Activated CD8-positive, alpha-beta memory T cell treated with anti-CD3 and anti-CD28 coated beads for 36 hours (primary cell): ENCODE data around the gene UFSP2. TPM values are rescaled to one million over a fixed set of nuclear protein-coding genes. Genes with fewer than 3 reads are reported as not detected.
"Not testable (repeated sequence)": the region's sequence is repeated elsewhere in the genome, so short reads cannot be mapped to it uniquely, and the experiment has no call there.

Source experiments
- CTCF ChIA-PET: fragments of 350-600 bp; sonication (Branson Sonifier 250); formaldehyde crosslinking; loops from one replicate; lab custom pipeline; 2021; ENCODE audit warnings: antibody characterized with exemption; lab: Charles Lee
- POLR2A ChIA-PET: fragments of 350-600 bp; sonication (Branson Sonifier 250); formaldehyde crosslinking; loops from one replicate; lab custom pipeline; 2021; ENCODE audit warnings: antibody characterized with exemption; lab: Charles Lee
- total RNA-seq, 2 experiments: library from RNA; stranded (reverse); gene quantifications; one replicate each; pipeline ENCODE4 v1.2.3, GENCODE V29; 2021

Gene UFSP2
- total RNA-seq, 2 experiments from 2014 or later = 18.3 to 20.0 TPM

GRCh38 chr4:185364886-185365285, 60.9 kb downstream of the UFSP2 start:
- ChIA-PET CTCF (no interaction called here), POLR2A (no interaction called here)

- ChIA-PET POLR2A (no interaction called here), CTCF (no interaction called here)
Observed at GRCh38 chr4:185363251-185363650, 62.5 kb downstream of the UFSP2 start.

GRCh38 chr4:185362570-185362969, 63.2 kb downstream of the UFSP2 start:
- POLR2A ChIA-PET = not testable (repeated sequence)
- CTCF ChIA-PET = interaction anchor here (0.7 kb wide), 1 partner anchor 42 kb away, joined by 3 read pairs; no protein-coding TSS in a partner anchor

GRCh38 chr4:185361872-185362271, 63.9 kb downstream of the UFSP2 start:
- ChIA-PET POLR2A (no interaction called here), CTCF (interaction anchor here (0.7 kb wide), 1 partner anchor 41 kb away, joined by 3 read pairs; no protein-coding TSS in a partner anchor)

- POLR2A ChIA-PET = no interaction called here
- CTCF ChIA-PET = no interaction called here
Observed at GRCh38 chr4:185359767-185360446, 65.9 kb downstream of the UFSP2 start.

GRCh38 chr4:185358959-185359358, 66.8 kb downstream of the UFSP2 start:
- POLR2A ChIA-PET = no interaction called here
- CTCF ChIA-PET = no interaction called here

GRCh38 chr4:185358514-185358913, 67.2 kb downstream of the UFSP2 start:
- ChIA-PET POLR2A (no interaction called here), CTCF (no interaction called here)

- ChIA-PET POLR2A (interaction anchor here (0.7 kb wide), 1 partner anchor 127 kb away, joined by 3 read pairs; no protein-coding TSS in a partner anchor), CTCF (no interaction called here)
Observed at GRCh38 chr4:185357733-185358440, 67.9 kb downstream of the UFSP2 start.

GRCh38 chr4:185357211-185357610, 68.6 kb downstream of the UFSP2 start:
- ChIA-PET CTCF (no interaction called here), POLR2A (no interaction called here)

- ChIA-PET POLR2A (no interaction called here), CTCF (interaction anchor here (1.2 kb wide), 1 partner anchor 144 kb away, joined by 3 read pairs; the partner anchor contains the start of gene SNX25)
Observed at GRCh38 chr4:185352741-185353140, 73.0 kb downstream of the UFSP2 start.

- POLR2A ChIA-PET = no interaction called here
Observed at GRCh38 chr4:185352202-185352601, 73.6 kb downstream of the UFSP2 start.

GRCh38 chr4:185351691-185352090, 74.1 kb downstream of the UFSP2 start:
- ChIA-PET POLR2A (no interaction called here), CTCF (interaction anchor here (1.2 kb wide), 1 partner anchor 143 kb away, joined by 3 read pairs; the partner anchor contains the start of gene SNX25)

More at GRCh38 chr4:185352202-185352601, 73.6 kb downstream of the UFSP2 start:
- CTCF ChIA-PET = interaction anchor here (1.2 kb wide), 1 partner anchor 143 kb away, joined by 3 read pairs; the partner anchor contains the start of gene SNX25

Other genes with a start within 250 kb of the UFSP2 start
- 10 to 100 TPM; 54.1 to 54.7 TPM for gene CFAP97, start 222.0 kb downstream of the UFSP2 start, total RNA-seq
- gene SNX25, start 216.4 kb downstream of the UFSP2 start, total RNA-seq = 10 to 100 TPM; 17.5 to 19.2 TPM
- gene LRP2BP, start 30.0 kb downstream of the UFSP2 start, total RNA-seq = under 1 TPM; 0.27 to 0.44 TPM
- 10 to 100 TPM; 16.1 to 18.8 TPM for gene ANKRD37, start 29.1 kb downstream of the UFSP2 start, total RNA-seq
- not detected for gene CCDC110, start 45.8 kb upstream of the UFSP2 start, total RNA-seq
- gene PDLIM3, start 109.5 kb upstream of the UFSP2 start, total RNA-seq = not detected